RPMI8226 (cell line): ENCODE results near the gene SPAG9.

ENCODE experiments used
- DNase-seq: peaks from one replicate; pipeline ENCODE4 v3.0.0-alpha.2; 2015

The SPAG9 gene

DNA sequence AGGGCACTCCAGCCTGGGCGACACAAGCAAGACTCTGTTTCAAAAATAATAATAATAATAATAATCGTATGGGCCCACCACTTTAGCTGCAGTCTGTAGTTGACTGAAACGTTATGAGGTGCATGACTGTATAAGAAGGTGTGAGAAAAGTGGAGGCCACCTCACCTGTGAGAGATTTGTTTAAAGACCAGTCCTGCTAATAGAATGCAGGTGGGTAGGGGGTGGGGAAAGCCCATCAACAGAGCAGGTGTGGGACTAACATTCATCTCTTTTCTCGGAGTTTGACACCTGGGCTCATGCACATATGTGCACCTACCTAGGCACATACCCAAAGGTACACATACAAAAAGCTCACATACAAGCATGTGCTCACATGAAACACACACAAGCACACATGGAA is 186.5 kb downstream of the SPAG9 start:
- no peak for DNase-seq

GRCh38 chr17:50931144-50931908 is 189.3 kb downstream of the SPAG9 start:
- peak; percentile 91 for DNase-seq

GRCh38 chr17:50928646-50929045 is 192.0 kb downstream of the SPAG9 start:
- no peak for DNase-seq

DNA sequence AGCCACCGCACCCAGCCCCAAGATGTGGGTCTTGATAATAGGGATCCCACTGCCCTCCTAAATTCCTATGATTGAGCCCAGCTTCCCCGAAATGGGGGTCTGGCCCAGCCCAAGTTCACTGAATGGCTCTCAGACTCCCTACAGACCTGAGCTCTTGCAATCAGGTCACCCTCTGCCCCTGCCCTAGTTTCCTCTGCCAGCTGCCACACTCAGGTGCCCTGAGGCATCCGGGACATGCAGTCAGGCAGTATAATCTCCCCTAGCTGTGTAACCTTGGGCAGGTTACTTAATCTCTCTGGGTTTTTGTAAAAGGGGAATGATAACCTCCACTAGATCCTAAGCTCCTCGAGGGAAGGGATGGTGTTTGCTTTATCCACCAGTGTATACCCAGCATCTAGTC is 193.4 kb downstream of the SPAG9 start:
- DNase-seq = no peak

DNA sequence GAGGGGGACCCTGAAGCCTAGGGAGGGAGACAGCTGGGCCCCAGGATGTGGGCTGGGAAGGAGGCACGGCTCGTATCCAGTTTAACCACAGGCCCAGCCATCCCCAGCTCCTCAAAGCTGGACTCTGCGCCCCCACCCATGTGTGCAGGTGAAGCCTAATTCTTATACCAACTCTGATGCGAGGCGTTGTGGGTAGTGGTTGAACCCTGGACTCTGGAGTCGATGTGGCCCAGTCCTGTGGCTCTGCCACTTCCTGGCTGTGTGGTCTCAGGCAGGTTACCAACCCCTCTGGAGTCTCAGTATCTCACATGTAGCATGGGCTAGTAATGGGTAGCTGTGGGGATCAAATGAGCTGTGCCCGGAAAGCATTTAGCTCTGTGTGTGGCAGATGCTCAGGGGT is 194.1 kb downstream of the SPAG9 start:
- DNase-seq = no peak

- peak; percentile 52 for DNase-seq
Measured at GRCh38 chr17:50925296-50925891, 195.3 kb downstream of the SPAG9 start.

GRCh38 chr17:50924800-50925199 is 195.9 kb downstream of the SPAG9 start:
- DNase-seq = no peak

DNA sequence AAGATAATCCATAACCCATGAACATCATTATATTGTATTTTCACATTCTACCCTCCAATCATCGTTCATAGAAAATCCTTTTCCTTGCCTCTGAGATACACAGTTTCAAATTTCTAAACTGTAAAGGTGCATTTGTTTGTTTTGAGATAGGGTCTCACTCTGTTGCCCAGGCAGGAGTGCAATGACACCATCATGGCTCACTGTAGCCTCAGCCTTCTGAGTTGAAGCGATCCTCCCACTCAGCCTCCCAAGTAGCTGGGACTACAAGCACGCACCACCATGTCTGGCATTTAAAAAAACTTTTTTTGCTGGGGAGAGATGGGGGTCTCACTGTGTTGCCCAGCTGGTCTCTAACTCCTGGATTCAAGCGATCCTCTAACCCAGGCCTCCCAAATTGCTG is 196.4 kb downstream of the SPAG9 start:
- DNase-seq = no peak

GRCh38 chr17:50923611-50924010 is 197.1 kb downstream of the SPAG9 start:
- DNase-seq = peak; percentile 30

- DNase-seq = no peak
Measured at GRCh38 chr17:50922721-50923405, 197.8 kb downstream of the SPAG9 start.

GRCh38 chr17:50922107-50922506 is 198.6 kb downstream of the SPAG9 start:
- no peak for DNase-seq

DNA sequence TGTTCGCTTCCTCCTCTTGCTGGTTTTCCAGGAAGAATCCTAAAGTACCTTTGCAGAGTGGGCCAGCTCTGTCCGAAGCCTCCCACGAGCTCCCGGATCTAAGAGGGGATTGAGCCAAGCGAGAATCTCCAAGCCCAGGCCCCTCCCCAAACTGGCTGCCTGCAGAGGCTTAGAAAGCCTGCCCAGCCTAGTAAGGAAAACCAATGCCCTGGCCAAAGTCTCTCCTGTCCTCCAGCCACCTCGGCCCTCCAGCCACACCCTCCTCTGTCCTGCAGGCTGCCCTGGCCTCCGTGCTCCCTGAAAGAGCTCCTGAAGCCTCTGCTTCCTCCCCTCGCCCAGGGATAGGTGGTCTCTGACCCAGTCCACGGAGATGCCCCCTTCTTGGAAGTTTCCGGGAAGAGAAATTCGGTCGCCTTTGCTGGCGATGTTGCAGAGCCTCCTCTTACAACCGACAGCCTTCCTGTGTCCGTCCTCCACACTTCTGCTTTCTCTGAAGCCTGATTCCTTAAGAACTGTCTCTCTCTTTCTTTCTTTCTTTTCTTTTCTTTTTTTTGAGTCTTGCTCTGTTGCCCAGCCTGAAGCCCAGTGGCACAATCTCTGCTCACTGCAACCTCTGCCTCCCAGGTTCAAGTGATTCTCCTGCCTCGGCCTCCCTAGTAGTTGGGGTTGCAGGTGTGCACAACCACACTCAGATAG is 199.6 kb downstream of the SPAG9 start:
- no peak for DNase-seq

DNA sequence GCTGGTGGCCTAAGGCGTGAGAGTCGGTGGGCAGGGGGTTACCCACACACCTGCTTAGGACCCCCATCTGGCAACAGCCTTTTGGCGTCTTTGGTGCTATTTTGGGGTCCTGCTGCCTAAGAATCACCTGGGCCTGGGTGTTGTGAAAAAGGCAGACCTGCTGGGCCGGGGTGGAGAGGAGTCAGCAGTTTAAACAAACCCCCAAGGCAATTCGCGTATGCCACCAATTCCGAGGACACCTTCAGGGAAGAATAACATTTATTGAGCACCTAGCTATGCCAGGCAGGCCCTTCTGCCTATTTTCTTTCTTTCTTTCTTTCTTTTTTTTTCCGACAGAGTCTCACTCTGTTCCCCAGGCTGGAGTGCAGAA is 200.6 kb downstream of the SPAG9 start:
- peak; percentile 16 for DNase-seq

GRCh38 chr17:50919321-50920040 is 201.2 kb downstream of the SPAG9 start:
- DNase-seq = peak; percentile 94

GRCh38 chr17:50918933-50919296 is 201.8 kb downstream of the SPAG9 start:
- DNase-seq = no peak

DNA sequence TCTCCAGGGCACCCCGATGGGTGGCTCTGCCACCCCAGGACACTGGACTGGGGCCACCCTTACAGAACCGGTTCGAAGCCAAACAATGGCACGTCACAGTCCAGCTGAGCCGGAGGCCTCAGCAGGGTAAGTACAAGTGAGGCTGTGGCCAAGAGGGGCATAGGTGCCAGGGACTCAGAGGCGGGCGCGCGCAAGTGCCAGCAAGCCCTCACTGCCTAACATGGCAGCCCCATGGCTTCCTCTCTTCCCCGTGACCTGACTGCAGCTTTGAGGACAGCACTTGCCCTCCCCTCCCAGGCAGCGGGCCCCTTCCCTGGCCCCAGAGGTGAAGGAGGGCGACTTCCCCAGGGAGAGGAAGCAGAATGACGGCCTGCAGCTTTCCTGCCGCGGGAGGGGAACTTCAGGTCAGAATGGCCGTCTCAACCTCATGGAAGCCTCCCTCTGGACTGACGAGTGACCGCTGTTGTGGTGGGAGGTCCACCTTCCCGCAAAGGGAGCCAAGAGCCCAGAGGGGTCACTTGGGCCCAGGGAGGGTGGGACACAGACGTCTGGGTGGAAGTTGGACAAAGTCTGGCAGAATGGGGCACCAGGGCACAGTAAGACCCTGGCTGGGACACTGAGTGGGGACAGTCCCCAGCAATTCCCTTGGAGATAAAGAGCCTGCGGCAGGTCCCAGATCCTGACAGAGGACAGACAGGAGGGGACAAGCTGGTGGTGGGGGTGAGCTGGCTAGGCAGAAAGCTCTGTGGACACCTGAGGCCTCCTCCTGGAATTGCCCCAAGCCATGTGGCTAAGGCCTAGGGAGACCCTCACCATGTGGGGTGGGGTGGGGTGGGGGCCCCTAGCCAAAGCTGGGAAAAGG is 202.4 kb downstream of the SPAG9 start:
- no peak for DNase-seq

- no peak for DNase-seq
Measured at GRCh38 chr17:50917418-50917743, 203.3 kb downstream of the SPAG9 start.

- DNase-seq = no peak
Measured at GRCh38 chr17:50916708-50917417, 203.8 kb downstream of the SPAG9 start.

- DNase-seq = peak; percentile 33
Measured at GRCh38 chr17:50916026-50916707, 204.5 kb downstream of the SPAG9 start.

GRCh38 chr17:50914505-50915063 is 206.1 kb downstream of the SPAG9 start:
- DNase-seq = no peak
